ENCODE results near the gene FSD1.

Gene FSD1

DNA sequence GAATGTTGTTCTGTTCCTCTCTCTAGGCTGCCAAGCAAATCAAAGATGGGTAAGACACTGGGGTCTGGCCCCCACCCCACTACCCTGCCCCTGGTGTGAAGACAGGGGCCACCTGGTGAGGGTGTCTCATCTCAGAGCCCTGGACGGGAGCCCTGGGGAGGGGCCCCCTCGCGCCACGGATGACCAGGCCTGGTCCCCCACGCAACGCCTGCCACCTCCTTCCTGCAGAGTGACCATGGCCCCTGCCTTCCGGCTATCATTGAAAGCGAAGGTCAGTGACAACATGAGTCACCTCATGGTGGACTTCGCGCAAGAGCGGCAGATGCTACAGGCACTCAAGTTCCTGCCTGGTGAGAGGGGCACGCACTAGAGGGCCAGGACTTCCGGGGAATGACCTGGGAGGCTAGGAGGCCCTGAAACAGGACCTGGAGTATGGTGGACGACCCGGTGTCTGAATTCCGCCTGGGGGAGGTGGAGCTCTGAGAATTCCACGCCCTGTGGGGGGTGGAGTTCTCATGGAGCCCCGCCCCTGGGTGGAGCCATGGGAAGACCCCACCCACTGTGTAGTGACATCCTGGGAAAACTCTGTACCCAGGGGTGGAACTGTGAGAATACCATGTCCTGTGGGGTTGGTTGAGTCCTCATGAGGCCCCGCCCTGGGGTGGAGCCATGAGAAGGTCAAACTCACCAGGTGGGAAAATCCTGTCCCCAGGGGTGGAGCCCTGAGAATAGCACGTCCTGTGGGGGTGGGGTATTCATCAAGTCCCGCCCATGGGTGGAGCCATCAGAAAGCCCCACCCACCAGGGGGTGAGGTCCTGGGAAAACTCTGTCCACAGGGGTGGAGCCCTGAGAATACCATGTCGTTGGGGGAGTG, 6.1 kb downstream of the FSD1 start:
- DNase-seq = peak; percentile 56
- H3K4me3 ChIP-seq (ENCODE audit: low read depth, low read length) = no peak overlapping the region
- no peaks in the 10 kb centered on the region for H3K9me3 ChIP-seq
- H3K4me1 ChIP-seq = no peaks in the 10 kb centered on the region
- peaks cover 61% of the 10 kb centered on the region for H3K36me3 ChIP-seq
- TF ChIP-seq, protein P1, sequence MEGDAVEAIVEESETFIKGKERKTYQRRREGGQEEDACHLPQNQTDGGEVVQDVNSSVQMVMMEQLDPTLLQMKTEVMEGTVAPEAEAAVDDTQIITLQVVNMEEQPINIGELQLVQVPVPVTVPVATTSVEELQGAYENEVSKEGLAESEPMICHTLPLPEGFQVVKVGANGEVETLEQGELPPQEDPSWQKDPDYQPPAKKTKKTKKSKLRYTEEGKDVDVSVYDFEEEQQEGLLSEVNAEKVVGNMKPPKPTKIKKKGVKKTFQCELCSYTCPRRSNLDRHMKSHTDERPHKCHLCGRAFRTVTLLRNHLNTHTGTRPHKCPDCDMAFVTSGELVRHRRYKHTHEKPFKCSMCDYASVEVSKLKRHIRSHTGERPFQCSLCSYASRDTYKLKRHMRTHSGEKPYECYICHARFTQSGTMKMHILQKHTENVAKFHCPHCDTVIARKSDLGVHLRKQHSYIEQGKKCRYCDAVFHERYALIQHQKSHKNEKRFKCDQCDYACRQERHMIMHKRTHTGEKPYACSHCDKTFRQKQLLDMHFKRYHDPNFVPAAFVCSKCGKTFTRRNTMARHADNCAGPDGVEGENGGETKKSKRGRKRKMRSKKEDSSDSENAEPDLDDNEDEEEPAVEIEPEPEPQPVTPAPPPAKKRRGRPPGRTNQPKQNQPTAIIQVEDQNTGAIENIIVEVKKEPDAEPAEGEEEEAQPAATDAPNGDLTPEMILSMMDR (IDR thresholded peaks at IDR 0.05; ENCODE audit: low read depth, low read length) = no peak
- no peaks in the 10 kb centered on the region for H3K27me3 ChIP-seq

DNA sequence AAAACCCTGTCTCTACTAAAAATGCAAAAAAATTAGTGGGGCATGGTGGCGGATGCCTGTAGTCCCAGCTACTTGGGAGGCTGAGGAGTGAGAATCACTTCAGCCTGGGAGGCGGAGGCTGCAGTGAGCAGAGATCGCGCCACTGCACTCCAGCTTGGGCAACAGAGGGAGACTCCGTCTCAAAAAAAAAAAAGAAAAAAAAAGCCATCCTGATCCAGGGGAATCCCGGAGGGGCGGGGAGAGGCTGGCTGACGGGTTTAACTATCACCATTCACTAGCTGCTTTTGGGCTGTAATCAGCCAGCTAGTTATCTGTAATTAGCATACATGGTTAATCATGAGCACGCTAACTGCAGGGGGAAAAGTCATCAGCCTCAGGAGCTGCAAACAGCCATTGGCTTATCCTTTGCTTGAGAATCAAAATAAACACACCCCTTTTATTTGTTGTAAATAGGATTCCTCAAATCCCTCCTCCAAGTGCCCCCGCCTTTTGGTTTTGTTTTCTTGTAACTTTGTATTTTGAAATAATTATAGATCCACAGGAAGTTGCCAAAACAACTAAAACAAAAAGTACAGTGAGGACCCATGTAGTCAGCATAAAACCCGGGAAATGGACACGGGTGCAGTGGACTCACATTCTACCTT, 9.6 kb downstream of the FSD1 start:
- Histone ChIP-seq H3K9me3 (no peaks in the 10 kb centered on the region), H3K4me3 (ENCODE audit: low read depth, low read length) (no peak overlapping the region), H3K36me3 (peaks cover 51% of the 10 kb centered on the region), H3K27me3 (no peaks in the 10 kb centered on the region), H3K4me1 (no peaks in the 10 kb centered on the region)
- no peak for DNase-seq
- TF ChIP-seq, protein P1 (IDR thresholded peaks at IDR 0.05; ENCODE audit: low read depth, low read length) = no peak

DNA sequence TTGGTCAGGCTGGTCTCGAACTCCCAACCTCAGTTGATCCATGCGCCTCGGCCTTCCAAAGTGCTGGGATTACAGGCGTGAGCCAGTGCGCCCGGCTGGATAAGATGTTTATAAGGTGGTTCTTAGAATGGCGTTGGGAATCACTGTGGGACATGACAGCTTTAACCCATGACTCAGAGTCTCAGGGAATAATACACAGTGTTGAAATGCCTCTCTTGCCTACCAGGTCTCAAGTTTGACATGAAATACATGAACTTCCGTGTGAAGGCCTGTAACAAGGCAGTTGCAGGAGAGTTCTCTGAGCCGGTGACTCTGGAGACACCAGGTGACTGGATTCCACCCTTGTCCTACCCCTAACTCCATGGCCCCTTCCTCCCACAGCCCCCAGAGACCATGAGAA, 12.6 kb downstream of the FSD1 start:
- no peak for DNase-seq
- TF ChIP-seq, protein P1 (IDR thresholded peaks at IDR 0.05; ENCODE audit: low read depth, low read length) = no peak

DNA sequence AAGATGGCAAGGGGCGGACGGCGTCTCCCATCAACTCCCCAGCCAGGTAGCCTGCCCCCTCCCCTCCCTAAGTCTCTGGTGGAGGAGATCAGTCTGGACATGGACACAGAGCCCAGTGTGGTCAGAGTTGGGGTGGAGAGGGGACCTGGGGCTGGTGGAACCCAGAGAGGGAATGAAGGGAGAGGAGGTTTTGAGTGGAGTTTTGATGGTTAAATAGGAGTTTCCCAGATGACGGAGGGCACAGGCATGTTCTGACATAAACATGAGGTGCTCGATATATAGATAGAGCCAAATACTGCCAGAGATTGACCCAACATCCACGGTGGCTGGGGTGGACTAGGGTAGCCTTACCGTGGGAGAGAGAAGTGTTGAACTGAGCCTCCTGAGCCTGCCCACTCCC, 14.1 kb downstream of the FSD1 start:
- H3K9me3 ChIP-seq = no peaks in the 10 kb centered on the region
- TF ChIP-seq, protein P1 (IDR thresholded peaks at IDR 0.05; ENCODE audit: low read depth, low read length) = no peak
- no peaks in the 10 kb centered on the region for H3K27me3 ChIP-seq
- H3K4me3 ChIP-seq (ENCODE audit: low read depth, low read length) = no peak overlapping the region
- H3K4me1 ChIP-seq = no peaks in the 10 kb centered on the region
- peaks cover 22% of the 10 kb centered on the region for H3K36me3 ChIP-seq
- no peak for DNase-seq

More for the DNA sequence above, 12.6 kb downstream of the FSD1 start:
- Histone ChIP-seq H3K4me3 (ENCODE audit: low read depth, low read length) (no peak overlapping the region), H3K9me3 (no peaks in the 10 kb centered on the region), H3K4me1 (no peaks in the 10 kb centered on the region), H3K36me3 (peaks cover 26% of the 10 kb centered on the region), H3K27me3 (no peaks in the 10 kb centered on the region)

DNA sequence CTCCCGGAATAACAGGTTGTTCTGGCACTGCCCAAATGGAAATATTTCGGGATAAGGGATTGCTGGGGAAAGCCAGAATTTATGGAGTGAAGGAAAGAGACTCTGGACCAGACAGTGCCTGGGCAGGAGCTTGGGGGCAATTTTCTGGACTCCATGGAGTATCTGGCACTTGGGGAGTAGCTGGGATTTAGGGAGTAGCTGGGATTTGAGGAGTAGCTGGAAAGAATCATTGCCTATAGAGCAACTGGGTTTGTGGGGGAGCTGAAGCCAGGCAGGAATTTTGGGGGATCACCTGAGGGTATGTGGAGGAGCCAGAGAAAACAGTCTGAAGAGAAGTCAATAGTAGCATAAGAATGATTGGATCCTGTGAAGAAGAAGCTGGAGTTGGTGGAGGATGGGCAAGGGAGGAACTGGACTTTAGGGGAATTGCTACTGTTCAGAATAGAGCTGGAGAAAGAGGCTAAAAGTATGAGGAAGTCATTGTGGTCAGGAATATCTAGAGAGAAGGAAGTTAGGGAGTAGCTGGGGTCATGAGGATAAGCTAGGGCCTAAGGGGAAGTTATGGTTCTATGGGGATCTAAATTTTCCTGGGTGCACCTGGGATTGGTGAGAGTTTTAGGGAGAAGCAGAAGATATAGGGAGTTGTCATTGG, 14.8 kb downstream of the FSD1 start:
- H3K36me3 ChIP-seq = peaks cover 22% of the 10 kb centered on the region
- H3K27me3 ChIP-seq = no peaks in the 10 kb centered on the region
- TF ChIP-seq, protein P1 (IDR thresholded peaks at IDR 0.05; ENCODE audit: low read depth, low read length) = no peak
- no peaks in the 10 kb centered on the region for H3K4me1 ChIP-seq
- no peaks in the 10 kb centered on the region for H3K9me3 ChIP-seq
- no peak overlapping the region for H3K4me3 ChIP-seq (ENCODE audit: low read depth, low read length)
- DNase-seq = no peak

Measured in BE2C (cell line).